Memory B cell (primary cell): ENCODE results near the gene LYPD4.
A peak's percentile ranks its signal among the peaks of the same experiment; 100 is the strongest.

ENCODE experiments used
- ATAC-seq: fragments of 150-1000 bp; cut with Tn5 transposase; 2 replicates; pipeline ENCODE4 v1.10.0; 2021; ENCODE audit warnings: low read depth, mild to moderate bottlenecking, moderate library complexity
- DNase-seq, 2 donors: peaks; one replicate each; pipeline ENCODE4 v3.0.0; 2022; ENCODE audit warnings: low spot score in 2 of 2
- H3K27ac Mint-ChIP-seq: one replicate; pipeline ENCODE4 v1.8.0; 2022; ENCODE audit warnings: mild to moderate bottlenecking, moderate library complexity, mixed read lengths
- H3K27me3 Mint-ChIP-seq: one replicate; pipeline ENCODE4 v1.8.0; 2022; ENCODE audit warnings: mixed read lengths
- H3K36me3 Mint-ChIP-seq: one replicate; pipeline ENCODE4 v1.8.0; 2022; ENCODE audit warnings: mild to moderate bottlenecking, mixed read lengths
- H3K4me1 Mint-ChIP-seq: one replicate; pipeline ENCODE4 v1.8.0; 2022; ENCODE audit warnings: mixed read lengths
- H3K4me3 Mint-ChIP-seq: one replicate; pipeline ENCODE4 v1.8.0; 2022; ENCODE audit warnings: mild to moderate bottlenecking, moderate library complexity, mixed read lengths
- H3K9me3 Mint-ChIP-seq: one replicate; pipeline ENCODE4 v1.8.0; 2022; ENCODE audit warnings: mixed read lengths

LYPD4 gene

GRCh38 chr19:41811036-41811435, 33.4 kb downstream of the LYPD4 start:
- peak; percentile 89 for ATAC-seq
- Mint-ChIP-seq H3K9me3 (no peaks in the 10 kb centered on the region), H3K36me3 (no peaks in the 10 kb centered on the region), H3K27me3 (peaks cover 2% of the 10 kb centered on the region), H3K4me1 (peaks cover 18% of the 10 kb centered on the region), H3K4me3 (peak overlapping the region; percentile 9), H3K27ac (peak overlapping the region; percentile 20)
- no peak for DNase-seq

GRCh38 chr19:41810301-41810700, 34.2 kb downstream of the LYPD4 start:
- peaks cover 23% of the 10 kb centered on the region for H3K4me1 Mint-ChIP-seq
- H3K27me3 Mint-ChIP-seq, result peaks cover 6% of the 10 kb centered on the region
- no peaks in the 10 kb centered on the region for H3K9me3 Mint-ChIP-seq
- no peak for DNase-seq
- no peak overlapping the region for H3K4me3 Mint-ChIP-seq
- no peak overlapping the region for H3K27ac Mint-ChIP-seq
- ATAC-seq, result no peak
- H3K36me3 Mint-ChIP-seq, result no peaks in the 10 kb centered on the region

GRCh38 chr19:41808663-41809566, 35.6 kb downstream of the LYPD4 start:
- DNase-seq (no peak), ATAC-seq (no peak)
- H3K9me3 Mint-ChIP-seq, result no peaks in the 10 kb centered on the region
- H3K36me3 Mint-ChIP-seq, result no peaks in the 10 kb centered on the region
- no peak overlapping the region for H3K4me3 Mint-ChIP-seq
- H3K27ac Mint-ChIP-seq, result no peak overlapping the region
- peaks cover 6% of the 10 kb centered on the region for H3K27me3 Mint-ChIP-seq
- H3K4me1 Mint-ChIP-seq, result peaks cover 26% of the 10 kb centered on the region

- H3K36me3 Mint-ChIP-seq, result no peaks in the 10 kb centered on the region
- no peak for ATAC-seq
- H3K4me1 Mint-ChIP-seq, result peaks cover 34% of the 10 kb centered on the region
Observed at GRCh38 chr19:41807176-41807575, 37.3 kb downstream of the LYPD4 start.

GRCh38 chr19:41804336-41804735, 40.1 kb downstream of the LYPD4 start:
- Mint-ChIP-seq H3K27ac (no peak overlapping the region), H3K4me3 (no peak overlapping the region), H3K36me3 (no peaks in the 10 kb centered on the region), H3K4me1 (peaks cover 28% of the 10 kb centered on the region), H3K27me3 (peaks cover 6% of the 10 kb centered on the region), H3K9me3 (peaks cover 2% of the 10 kb centered on the region)
- no peak for DNase-seq
- no peak for ATAC-seq

More at GRCh38 chr19:41807176-41807575, 37.3 kb downstream of the LYPD4 start:
- Mint-ChIP-seq H3K27ac (no peak overlapping the region), H3K9me3 (peaks cover 2% of the 10 kb centered on the region), H3K4me3 (no peak overlapping the region), H3K27me3 (peaks cover 6% of the 10 kb centered on the region)
- no peak for DNase-seq

GRCh38 chr19:41802770-41803169, 41.7 kb downstream of the LYPD4 start:
- Mint-ChIP-seq H3K27me3 (peaks cover 6% of the 10 kb centered on the region), H3K9me3 (peaks cover 2% of the 10 kb centered on the region), H3K4me3 (no peak overlapping the region), H3K27ac (peak overlapping the region; percentile 78), H3K36me3 (no peaks in the 10 kb centered on the region), H3K4me1 (peaks cover 28% of the 10 kb centered on the region)
- DNase-seq (no peak), ATAC-seq (peak; percentile 58)

GRCh38 chr19:41801792-41802211, 42.7 kb downstream of the LYPD4 start:
- Mint-ChIP-seq H3K36me3 (no peaks in the 10 kb centered on the region), H3K9me3 (peaks cover 2% of the 10 kb centered on the region), H3K27ac (peak overlapping the region; percentile 78), H3K27me3 (peaks cover 6% of the 10 kb centered on the region), H3K4me3 (peak overlapping the region; percentile 7), H3K4me1 (peaks cover 28% of the 10 kb centered on the region)
- peak in 1 of 2 donors; percentile 21 for DNase-seq
- ATAC-seq, result peak; percentile 90

GRCh38 chr19:41801031-41801430, 43.5 kb downstream of the LYPD4 start:
- no peak overlapping the region for H3K4me3 Mint-ChIP-seq

GRCh38 chr19:41799444-41800000, 45.0 kb downstream of the LYPD4 start:
- peaks cover 28% of the 10 kb centered on the region for H3K4me1 Mint-ChIP-seq
- H3K9me3 Mint-ChIP-seq, result peaks cover 2% of the 10 kb centered on the region
- peaks cover 4% of the 10 kb centered on the region for H3K27me3 Mint-ChIP-seq
- DNase-seq, result no peak
- ATAC-seq, result no peak
- H3K27ac Mint-ChIP-seq, result no peak overlapping the region
- H3K4me3 Mint-ChIP-seq, result no peak overlapping the region
- no peaks in the 10 kb centered on the region for H3K36me3 Mint-ChIP-seq

More at GRCh38 chr19:41801031-41801430, 43.5 kb downstream of the LYPD4 start:
- no peaks in the 10 kb centered on the region for H3K36me3 Mint-ChIP-seq
- DNase-seq (no peak), ATAC-seq (no peak)
- H3K27ac Mint-ChIP-seq, result no peak overlapping the region
- peaks cover 28% of the 10 kb centered on the region for H3K4me1 Mint-ChIP-seq
- H3K9me3 Mint-ChIP-seq, result peaks cover 2% of the 10 kb centered on the region
- peaks cover 4% of the 10 kb centered on the region for H3K27me3 Mint-ChIP-seq

- H3K4me1 Mint-ChIP-seq, result peaks cover 17% of the 10 kb centered on the region
- H3K27me3 Mint-ChIP-seq, result peaks cover 14% of the 10 kb centered on the region
- H3K36me3 Mint-ChIP-seq, result no peaks in the 10 kb centered on the region
- no peak overlapping the region for H3K27ac Mint-ChIP-seq
- no peak for ATAC-seq
- H3K4me3 Mint-ChIP-seq, result no peak overlapping the region
- no peaks in the 10 kb centered on the region for H3K9me3 Mint-ChIP-seq
- DNase-seq, result no peak
Observed at GRCh38 chr19:41796901-41797300, 47.6 kb downstream of the LYPD4 start.

GRCh38 chr19:41796362-41796761, 48.1 kb downstream of the LYPD4 start, which contains the start of gene CEACAM3:
CEACAM3 (plus strand) TSS chr19:41796587; CDS start chr19:41796678, 91 bp downstream.
- Mint-ChIP-seq H3K27me3 (peaks cover 15% of the 10 kb centered on the region), H3K9me3 (no peaks in the 10 kb centered on the region), H3K36me3 (no peaks in the 10 kb centered on the region), H3K4me1 (peaks cover 11% of the 10 kb centered on the region), H3K4me3 (no peak within 1 kb of the TSS), H3K27ac (no peak within 1 kb of the TSS)
- ATAC-seq (no peak), DNase-seq (no peak)

GRCh38 chr19:41795031-41795461, 49.4 kb downstream of the LYPD4 start:
- peak; percentile 62 to 66 for DNase-seq
- peaks cover 10% of the 10 kb centered on the region for H3K4me1 Mint-ChIP-seq
- H3K9me3 Mint-ChIP-seq, result no peaks in the 10 kb centered on the region
- H3K36me3 Mint-ChIP-seq, result no peaks in the 10 kb centered on the region
- peaks cover 15% of the 10 kb centered on the region for H3K27me3 Mint-ChIP-seq
- no peak overlapping the region for H3K27ac Mint-ChIP-seq
- peak; percentile 95 for ATAC-seq
- no peak overlapping the region for H3K4me3 Mint-ChIP-seq

- H3K36me3 Mint-ChIP-seq, result no peaks in the 10 kb centered on the region
- no peak for ATAC-seq
- H3K27ac Mint-ChIP-seq, result no peak overlapping the region
- H3K9me3 Mint-ChIP-seq, result no peaks in the 10 kb centered on the region
- DNase-seq, result no peak
- H3K4me3 Mint-ChIP-seq, result no peak overlapping the region
- H3K27me3 Mint-ChIP-seq, result peaks cover 16% of the 10 kb centered on the region
- H3K4me1 Mint-ChIP-seq, result peaks cover 10% of the 10 kb centered on the region
Observed at GRCh38 chr19:41793414-41793727, 51.1 kb downstream of the LYPD4 start.
